ENCODE results near the gene POU2AF1.

DNA sequence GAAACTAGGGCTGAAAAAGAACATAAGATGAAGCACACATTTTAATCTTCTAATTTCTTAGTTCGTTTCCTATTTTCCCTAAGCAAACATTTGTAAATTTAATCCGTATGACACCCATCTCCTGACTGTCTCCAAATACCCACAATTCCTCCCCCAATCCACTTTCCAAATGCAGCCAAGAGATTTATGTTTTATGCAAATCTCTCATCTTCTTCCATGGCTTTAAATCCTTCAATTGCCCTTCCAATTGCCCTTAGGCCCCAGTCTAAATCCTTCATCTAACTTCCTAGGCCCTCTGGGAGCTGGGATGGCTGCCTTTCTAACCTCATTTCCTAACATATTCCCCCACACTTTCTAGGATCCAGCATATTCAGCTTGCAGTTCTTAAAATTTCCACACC is 18.0 kb upstream of the POU2AF1 start:
- TF ChIP-seq ZFP1 (CRISPR knock-in tag; IDR thresholded peaks at IDR 0.05) (no peak), CC2D1A (CRISPR knock-in tag; IDR thresholded peaks at IDR 0.05) (no peak)
